Gastrocnemius medialis (tissue), 4 donors: ENCODE measurements around the gene TAX1BP3.

Source experiments
- POLR2A ChIP-seq, 2 donors: fragments of 450-650 bp; IDR thresholded peaks; one replicate each; pipeline ENCODE4 v1.6.1; 2017; ENCODE audit warnings: antibody characterized with exemption in 2 of 2, mild to moderate bottlenecking in 2 of 2, moderate library complexity in 2 of 2
- TF ChIP-seq, protein P1 (sequence below), 5 experiments: fragments of 450-650 bp in 3 of 5; fragments of 200-600 bp in 2 of 5; sonication (generic) in 2 of 5; IDR thresholded peaks in 4 of 5; conservative IDR thresholded peaks in 1 of 5; 1 replicate in 4 of 5; 2 replicates in 1 of 5; pipeline ENCODE4 v1.5.1; 2016 to 2019; ENCODE audit warnings: antibody characterized with exemption in 5 of 5, mild to moderate bottlenecking in 3 of 5, moderate library complexity in 3 of 5

- TF ChIP-seq, protein P1, sequence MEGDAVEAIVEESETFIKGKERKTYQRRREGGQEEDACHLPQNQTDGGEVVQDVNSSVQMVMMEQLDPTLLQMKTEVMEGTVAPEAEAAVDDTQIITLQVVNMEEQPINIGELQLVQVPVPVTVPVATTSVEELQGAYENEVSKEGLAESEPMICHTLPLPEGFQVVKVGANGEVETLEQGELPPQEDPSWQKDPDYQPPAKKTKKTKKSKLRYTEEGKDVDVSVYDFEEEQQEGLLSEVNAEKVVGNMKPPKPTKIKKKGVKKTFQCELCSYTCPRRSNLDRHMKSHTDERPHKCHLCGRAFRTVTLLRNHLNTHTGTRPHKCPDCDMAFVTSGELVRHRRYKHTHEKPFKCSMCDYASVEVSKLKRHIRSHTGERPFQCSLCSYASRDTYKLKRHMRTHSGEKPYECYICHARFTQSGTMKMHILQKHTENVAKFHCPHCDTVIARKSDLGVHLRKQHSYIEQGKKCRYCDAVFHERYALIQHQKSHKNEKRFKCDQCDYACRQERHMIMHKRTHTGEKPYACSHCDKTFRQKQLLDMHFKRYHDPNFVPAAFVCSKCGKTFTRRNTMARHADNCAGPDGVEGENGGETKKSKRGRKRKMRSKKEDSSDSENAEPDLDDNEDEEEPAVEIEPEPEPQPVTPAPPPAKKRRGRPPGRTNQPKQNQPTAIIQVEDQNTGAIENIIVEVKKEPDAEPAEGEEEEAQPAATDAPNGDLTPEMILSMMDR (IDR thresholded peaks at IDR 0.05 in 4 of 5, conservative IDR thresholded peaks at IDR 0.05 in 1 of 5): no peak
- TF ChIP-seq POLR2A (IDR thresholded peaks at IDR 0.05): no peak
These were observed 21.1 kb downstream of the TAX1BP3 start for GRCh38 chr17:3647251-3647650.
